Liver (tissue), 3 donors: ENCODE data around the gene AFAP1L2.

Experiments used
- FOXA1 ChIP-seq: IDR thresholded peaks from 2 replicates; pipeline ENCODE4 v1.6.1; 2016; ENCODE audit warnings: antibody characterized with exemption
- GABPA ChIP-seq, 2 donors: IDR thresholded peaks in 1 of 2; conservative IDR thresholded peaks in 1 of 2; 2 replicates each; pipeline ENCODE4 v1.6.1; 2016; ENCODE audit warnings: antibody characterized with exemption in 2 of 2, mild to moderate bottlenecking in 1 of 2, moderate library complexity in 1 of 2
- JUND ChIP-seq, 2 donors: IDR thresholded peaks; 2 replicates each; pipeline ENCODE4 v1.6.1; 2016; ENCODE audit warnings: antibody characterized with exemption in 2 of 2
- NR2F2 ChIP-seq: IDR thresholded peaks from 2 replicates; pipeline ENCODE4 v1.6.1; 2016; ENCODE audit warnings: antibody characterized with exemption
- RAD21 ChIP-seq, 2 donors: IDR thresholded peaks; 2 replicates each; pipeline ENCODE4 v1.6.1; 2016; ENCODE audit warnings: antibody characterized with exemption in 2 of 2, mild to moderate bottlenecking in 2 of 2
- RXRA ChIP-seq, 2 donors: IDR thresholded peaks; 2 replicates each; pipeline ENCODE4 v1.6.1; 2017 to 2018; ENCODE audit warnings: antibody characterized with exemption in 2 of 2, mild to moderate bottlenecking in 1 of 2
- SP1 ChIP-seq: IDR thresholded peaks from 2 replicates; pipeline ENCODE4 v1.6.1; 2018; ENCODE audit warnings: antibody characterized with exemption, mild to moderate bottlenecking
- TAF1 ChIP-seq: conservative IDR thresholded peaks from 2 replicates; pipeline ENCODE4 v1.6.1; 2016; ENCODE audit warnings: antibody characterized with exemption, mild to moderate bottlenecking
- YY1 ChIP-seq: IDR thresholded peaks from 2 replicates; pipeline ENCODE4 v1.6.1; 2016; ENCODE audit warnings: antibody characterized with exemption, mild to moderate bottlenecking
- TF ChIP-seq, protein P1 (sequence below): fragments of 150-350 bp; IDR thresholded peaks from 2 replicates; pipeline ENCODE4 v1.5.1; 2017; ENCODE audit warnings: improper control_type of control experiment, low read depth, low read length; ENCODE audit not compliant: missing input control
- TF ChIP-seq, protein P2 (sequence below): IDR thresholded peaks from 2 replicates; pipeline ENCODE4 v1.6.1; 2016; ENCODE audit warnings: antibody characterized with exemption
- TF ChIP-seq, protein P3 (sequence below): IDR thresholded peaks from 2 replicates; pipeline ENCODE4 v1.6.1; 2016; ENCODE audit warnings: antibody characterized with exemption
- TF ChIP-seq, protein P4 (sequence below): IDR thresholded peaks from 2 replicates; pipeline ENCODE4 v1.6.1; 2016; ENCODE audit warnings: antibody characterized with exemption
- TF ChIP-seq, protein P5 (sequence below): IDR thresholded peaks from 2 replicates; pipeline ENCODE4 v1.6.1; 2016; ENCODE audit warnings: antibody characterized with exemption, mild to moderate bottlenecking
- donor health status: healthy.
- donor health status: healthy.

DNA sequence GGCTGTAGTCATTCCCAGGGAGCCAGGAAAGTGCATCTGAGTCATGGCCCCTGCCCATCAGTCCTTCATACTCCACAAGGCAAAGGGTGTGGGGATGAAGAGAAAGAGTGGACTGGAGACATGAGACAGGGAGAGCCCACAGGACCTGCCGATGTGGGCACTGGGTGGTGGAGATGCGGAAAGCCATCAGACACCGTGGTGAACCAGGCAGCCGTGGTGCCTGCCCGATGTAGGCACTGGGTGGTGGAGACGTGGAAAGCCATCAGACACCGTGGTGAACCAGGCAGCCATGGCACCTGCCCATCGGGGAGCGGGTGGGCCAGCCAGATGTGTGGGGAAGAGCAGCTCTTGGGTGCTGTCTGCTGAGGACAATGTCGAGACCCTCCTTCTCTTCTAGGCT lies 58.6 kb downstream of the AFAP1L2 start:
- TF ChIP-seq, protein P1, sequence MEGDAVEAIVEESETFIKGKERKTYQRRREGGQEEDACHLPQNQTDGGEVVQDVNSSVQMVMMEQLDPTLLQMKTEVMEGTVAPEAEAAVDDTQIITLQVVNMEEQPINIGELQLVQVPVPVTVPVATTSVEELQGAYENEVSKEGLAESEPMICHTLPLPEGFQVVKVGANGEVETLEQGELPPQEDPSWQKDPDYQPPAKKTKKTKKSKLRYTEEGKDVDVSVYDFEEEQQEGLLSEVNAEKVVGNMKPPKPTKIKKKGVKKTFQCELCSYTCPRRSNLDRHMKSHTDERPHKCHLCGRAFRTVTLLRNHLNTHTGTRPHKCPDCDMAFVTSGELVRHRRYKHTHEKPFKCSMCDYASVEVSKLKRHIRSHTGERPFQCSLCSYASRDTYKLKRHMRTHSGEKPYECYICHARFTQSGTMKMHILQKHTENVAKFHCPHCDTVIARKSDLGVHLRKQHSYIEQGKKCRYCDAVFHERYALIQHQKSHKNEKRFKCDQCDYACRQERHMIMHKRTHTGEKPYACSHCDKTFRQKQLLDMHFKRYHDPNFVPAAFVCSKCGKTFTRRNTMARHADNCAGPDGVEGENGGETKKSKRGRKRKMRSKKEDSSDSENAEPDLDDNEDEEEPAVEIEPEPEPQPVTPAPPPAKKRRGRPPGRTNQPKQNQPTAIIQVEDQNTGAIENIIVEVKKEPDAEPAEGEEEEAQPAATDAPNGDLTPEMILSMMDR: no peak
- TF ChIP-seq GABPA (IDR thresholded peaks at IDR 0.05 in 1 of 2, conservative IDR thresholded peaks at IDR 0.05 in 1 of 2) (no peak), NR2F2 (no peak), JUND (IDR thresholded peaks at IDR 0.05) (no peak), RAD21 (IDR thresholded peaks at IDR 0.05) (no peak), RXRA (IDR thresholded peaks at IDR 0.05) (no peak), TAF1 (no peak), FOXA1 (no peak), YY1 (no peak), SP1 (no peak)
- TF ChIP-seq, protein P2, sequence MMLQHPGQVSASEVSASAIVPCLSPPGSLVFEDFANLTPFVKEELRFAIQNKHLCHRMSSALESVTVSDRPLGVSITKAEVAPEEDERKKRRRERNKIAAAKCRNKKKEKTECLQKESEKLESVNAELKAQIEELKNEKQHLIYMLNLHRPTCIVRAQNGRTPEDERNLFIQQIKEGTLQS: no peak
- TF ChIP-seq, protein P3, sequence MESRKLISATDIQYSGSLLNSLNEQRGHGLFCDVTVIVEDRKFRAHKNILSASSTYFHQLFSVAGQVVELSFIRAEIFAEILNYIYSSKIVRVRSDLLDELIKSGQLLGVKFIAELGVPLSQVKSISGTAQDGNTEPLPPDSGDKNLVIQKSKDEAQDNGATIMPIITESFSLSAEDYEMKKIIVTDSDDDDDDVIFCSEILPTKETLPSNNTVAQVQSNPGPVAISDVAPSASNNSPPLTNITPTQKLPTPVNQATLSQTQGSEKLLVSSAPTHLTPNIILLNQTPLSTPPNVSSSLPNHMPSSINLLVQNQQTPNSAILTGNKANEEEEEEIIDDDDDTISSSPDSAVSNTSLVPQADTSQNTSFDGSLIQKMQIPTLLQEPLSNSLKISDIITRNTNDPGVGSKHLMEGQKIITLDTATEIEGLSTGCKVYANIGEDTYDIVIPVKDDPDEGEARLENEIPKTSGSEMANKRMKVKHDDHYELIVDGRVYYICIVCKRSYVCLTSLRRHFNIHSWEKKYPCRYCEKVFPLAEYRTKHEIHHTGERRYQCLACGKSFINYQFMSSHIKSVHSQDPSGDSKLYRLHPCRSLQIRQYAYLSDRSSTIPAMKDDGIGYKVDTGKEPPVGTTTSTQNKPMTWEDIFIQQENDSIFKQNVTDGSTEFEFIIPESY: no peak
- TF ChIP-seq, protein P4, sequence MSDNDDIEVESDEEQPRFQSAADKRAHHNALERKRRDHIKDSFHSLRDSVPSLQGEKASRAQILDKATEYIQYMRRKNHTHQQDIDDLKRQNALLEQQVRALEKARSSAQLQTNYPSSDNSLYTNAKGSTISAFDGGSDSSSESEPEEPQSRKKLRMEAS: no peak
- TF ChIP-seq, protein P5, sequence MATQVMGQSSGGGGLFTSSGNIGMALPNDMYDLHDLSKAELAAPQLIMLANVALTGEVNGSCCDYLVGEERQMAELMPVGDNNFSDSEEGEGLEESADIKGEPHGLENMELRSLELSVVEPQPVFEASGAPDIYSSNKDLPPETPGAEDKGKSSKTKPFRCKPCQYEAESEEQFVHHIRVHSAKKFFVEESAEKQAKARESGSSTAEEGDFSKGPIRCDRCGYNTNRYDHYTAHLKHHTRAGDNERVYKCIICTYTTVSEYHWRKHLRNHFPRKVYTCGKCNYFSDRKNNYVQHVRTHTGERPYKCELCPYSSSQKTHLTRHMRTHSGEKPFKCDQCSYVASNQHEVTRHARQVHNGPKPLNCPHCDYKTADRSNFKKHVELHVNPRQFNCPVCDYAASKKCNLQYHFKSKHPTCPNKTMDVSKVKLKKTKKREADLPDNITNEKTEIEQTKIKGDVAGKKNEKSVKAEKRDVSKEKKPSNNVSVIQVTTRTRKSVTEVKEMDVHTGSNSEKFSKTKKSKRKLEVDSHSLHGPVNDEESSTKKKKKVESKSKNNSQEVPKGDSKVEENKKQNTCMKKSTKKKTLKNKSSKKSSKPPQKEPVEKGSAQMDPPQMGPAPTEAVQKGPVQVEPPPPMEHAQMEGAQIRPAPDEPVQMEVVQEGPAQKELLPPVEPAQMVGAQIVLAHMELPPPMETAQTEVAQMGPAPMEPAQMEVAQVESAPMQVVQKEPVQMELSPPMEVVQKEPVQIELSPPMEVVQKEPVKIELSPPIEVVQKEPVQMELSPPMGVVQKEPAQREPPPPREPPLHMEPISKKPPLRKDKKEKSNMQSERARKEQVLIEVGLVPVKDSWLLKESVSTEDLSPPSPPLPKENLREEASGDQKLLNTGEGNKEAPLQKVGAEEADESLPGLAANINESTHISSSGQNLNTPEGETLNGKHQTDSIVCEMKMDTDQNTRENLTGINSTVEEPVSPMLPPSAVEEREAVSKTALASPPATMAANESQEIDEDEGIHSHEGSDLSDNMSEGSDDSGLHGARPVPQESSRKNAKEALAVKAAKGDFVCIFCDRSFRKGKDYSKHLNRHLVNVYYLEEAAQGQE: no peak
